ENCODE data around the gene C19orf53. TPM values are rescaled to one million over a fixed set of nuclear protein-coding genes. Genes with fewer than 3 reads are reported as not detected.

The C19orf53 gene
- total RNA-seq, 1 donor from 2014 or later = 46.2 TPM

- DNase-seq (ENCODE audit: low read depth in 2 of 2) = peak; percentile 26 to 30
These were observed 21.5 kb downstream of the C19orf53 start for GRCh38 chr19:13795595-13796300.

DNA sequence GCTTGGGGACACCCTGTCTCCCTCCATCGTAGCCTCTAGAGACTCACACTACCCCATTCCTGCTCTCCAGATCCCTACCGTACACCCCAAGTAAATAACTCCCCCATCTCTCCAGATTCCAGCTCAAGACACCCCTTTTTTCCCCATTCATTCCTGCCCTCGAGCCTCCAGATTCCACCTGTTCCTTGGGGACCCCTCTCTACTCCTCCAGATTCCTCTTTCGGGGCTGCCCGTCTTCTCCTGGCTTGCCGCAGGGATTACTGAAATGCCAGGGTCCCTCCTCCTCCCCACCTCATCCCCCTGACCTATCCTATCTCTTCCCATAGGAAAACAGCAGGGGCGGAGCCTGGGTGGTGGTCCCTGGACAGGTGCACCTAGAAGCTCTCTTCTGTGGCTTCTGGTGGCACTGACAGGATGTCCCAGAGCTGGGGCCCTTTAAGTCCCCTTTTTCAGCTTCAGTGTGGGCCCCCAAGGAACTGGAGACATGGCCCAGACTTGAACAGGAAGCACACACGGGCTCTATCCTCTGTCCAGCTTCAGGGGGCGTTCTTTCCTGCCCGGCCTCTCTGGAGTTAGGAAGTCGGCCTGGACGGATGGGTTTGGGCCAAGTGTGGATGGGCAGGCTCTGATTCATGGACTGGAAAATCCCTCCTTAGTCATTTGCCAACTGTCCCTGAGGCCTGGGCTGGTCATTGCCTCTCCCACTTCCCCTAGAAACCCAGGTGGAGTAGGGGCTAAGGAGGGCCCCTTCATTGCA lies 22.2 kb downstream of the C19orf53 start:
- DNase-seq (ENCODE audit: low read depth in 2 of 2) = peak; percentile 92 to 96

DNA sequence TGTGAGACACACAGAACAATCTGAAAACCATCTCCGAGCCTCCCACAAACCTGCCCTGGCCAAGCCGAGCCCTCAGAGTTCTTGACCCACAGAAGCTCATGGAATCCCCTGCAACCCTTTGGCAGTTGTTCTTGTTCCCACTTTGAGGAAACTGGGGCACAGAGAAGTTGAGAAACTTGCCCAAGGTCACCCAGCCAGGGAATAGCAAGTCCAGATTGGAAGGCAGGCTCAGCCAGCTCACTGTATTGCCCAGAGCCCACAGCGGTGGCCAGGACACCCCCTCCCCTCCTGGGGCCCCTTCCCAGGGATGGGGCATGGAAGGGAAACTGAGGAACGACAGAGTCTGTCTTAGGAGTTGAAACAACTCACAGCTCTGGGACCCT lies 22.8 kb downstream of the C19orf53 start:
- DNase-seq (ENCODE audit: low read depth in 2 of 2) = no peak

DNA sequence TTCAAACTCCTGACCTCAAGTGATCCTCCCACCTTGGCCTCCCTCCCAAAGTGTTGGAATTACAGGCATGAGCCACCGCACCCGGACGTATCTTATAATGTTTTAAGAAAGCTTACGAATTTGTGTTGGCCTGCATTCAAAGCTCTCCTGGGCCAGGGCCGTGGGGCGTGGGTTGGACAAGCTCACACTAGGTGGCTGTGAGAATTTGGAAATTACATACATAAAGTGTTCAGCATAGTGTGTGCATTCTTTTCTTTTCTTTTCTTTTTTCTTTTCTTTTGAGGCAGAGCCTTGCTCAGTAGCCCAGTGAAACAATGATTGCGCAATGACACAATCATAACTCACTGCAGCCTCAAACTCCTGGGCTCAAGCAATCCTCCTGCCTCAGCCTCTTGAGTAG lies 23.6 kb downstream of the C19orf53 start:
- DNase-seq (ENCODE audit: low read depth in 2 of 2) = peak in 1 of 2 donors; percentile 29

- no peak for DNase-seq (ENCODE audit: low read depth in 2 of 2)
These were observed 25.4 kb downstream of the C19orf53 start for GRCh38 chr19:13799669-13800068.

GRCh38 chr19:13803038-13803437 lies 28.8 kb downstream of the C19orf53 start:
- DNase-seq (ENCODE audit: low read depth in 2 of 2) = no peak

GRCh38 chr19:13804830-13805683 lies 30.8 kb downstream of the C19orf53 start:
- DNase-seq (ENCODE audit: low read depth in 2 of 2) = peak in 1 of 2 donors; percentile 51

- no peak for DNase-seq (ENCODE audit: low read depth in 2 of 2)
These were observed 32.5 kb downstream of the C19orf53 start for GRCh38 chr19:13806728-13807127.

DNA sequence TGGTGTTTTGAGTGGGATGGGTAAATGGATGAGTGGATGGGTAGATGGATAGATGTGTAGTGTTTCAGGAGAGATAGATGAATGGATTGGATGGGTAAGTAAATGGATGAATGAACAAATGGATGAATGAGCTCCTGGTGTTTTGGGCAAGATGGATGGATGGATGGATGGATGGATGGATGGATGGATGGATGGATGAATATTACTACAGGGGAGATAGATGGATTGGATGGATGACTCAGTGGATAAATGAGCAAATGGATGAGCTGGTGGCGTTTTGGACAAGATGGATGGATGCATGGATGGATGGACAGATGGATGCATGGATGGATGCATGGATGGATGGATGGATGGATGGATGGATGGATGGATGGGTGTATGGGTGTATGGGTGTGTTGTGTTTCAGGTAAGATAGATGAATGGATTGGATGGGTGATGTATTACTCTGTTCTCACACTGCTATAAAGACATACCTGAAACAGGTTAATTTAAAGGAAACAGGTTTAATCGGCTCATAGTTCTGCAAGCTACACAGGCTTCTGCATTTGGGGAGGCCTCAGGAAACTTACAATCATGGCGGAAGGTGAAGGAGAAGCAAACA lies 33.3 kb downstream of the C19orf53 start:
- DNase-seq (ENCODE audit: low read depth in 2 of 2) = no peak

GRCh38 chr19:13808856-13809255 lies 34.6 kb downstream of the C19orf53 start:
- no peak for DNase-seq (ENCODE audit: low read depth in 2 of 2)

GRCh38 chr19:13812544-13812943 lies 38.3 kb downstream of the C19orf53 start:
- DNase-seq (ENCODE audit: low read depth in 2 of 2) = no peak

- DNase-seq (ENCODE audit: low read depth in 2 of 2) = no peak
These were observed 38.9 kb downstream of the C19orf53 start for GRCh38 chr19:13813147-13813546.

GRCh38 chr19:13814550-13814949 lies 40.3 kb downstream of the C19orf53 start:
- DNase-seq (ENCODE audit: low read depth in 2 of 2) = no peak

DNA sequence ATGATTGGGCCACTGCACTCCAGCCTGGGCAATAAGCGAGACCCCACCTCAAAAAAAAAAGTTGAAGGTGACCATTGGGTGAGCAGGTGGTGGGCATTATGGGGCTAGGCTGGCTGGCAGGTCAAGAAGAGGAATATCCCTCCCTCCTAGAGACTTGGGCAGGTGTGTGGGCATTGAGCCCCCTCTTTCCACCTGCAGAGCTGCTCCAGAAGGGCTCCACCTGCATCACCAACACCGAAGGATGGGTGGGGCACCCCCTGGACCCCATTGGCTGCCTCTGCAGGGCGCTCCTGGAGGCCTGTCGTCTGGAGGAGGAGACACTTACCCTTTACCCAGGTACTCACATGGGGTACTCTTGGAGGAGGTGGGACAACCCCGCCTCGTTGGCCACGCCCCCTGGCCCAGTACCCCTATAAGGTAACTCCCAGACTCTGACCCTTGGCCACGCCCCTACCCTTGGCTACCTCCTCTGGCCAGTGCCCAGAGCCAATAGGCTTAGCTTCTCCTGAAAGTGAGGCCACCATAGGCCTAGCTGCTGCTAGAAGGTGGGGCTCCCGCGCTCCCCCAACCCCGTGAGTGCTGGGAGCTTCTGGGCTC lies 42.9 kb downstream of the C19orf53 start:
- DNase-seq (ENCODE audit: low read depth in 2 of 2) = no peak

GRCh38 chr19:13817615-13818371 lies 43.5 kb downstream of the C19orf53 start:
- DNase-seq (ENCODE audit: low read depth in 2 of 2) = no peak

DNA sequence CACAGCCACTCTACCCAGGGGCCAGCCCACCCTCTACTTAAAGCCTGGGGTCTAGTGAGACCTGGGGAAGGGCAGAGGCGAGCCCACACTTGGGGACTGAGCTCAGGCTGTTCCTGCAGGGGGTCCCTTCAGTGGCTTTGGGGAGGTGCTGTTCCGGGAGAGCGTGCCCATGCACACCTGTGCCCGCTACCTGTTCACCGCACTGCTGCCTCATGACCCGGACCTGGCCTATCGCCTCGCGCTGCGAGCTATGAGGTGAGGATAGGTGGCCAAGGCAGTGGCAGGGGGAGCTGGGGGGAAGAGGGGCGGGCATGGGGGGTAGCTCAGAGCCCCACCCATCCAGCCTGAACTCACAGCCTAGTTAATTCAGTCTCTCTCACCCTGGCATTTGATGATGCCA lies 45.0 kb downstream of the C19orf53 start:
- DNase-seq (ENCODE audit: low read depth in 2 of 2) = no peak

DNA sequence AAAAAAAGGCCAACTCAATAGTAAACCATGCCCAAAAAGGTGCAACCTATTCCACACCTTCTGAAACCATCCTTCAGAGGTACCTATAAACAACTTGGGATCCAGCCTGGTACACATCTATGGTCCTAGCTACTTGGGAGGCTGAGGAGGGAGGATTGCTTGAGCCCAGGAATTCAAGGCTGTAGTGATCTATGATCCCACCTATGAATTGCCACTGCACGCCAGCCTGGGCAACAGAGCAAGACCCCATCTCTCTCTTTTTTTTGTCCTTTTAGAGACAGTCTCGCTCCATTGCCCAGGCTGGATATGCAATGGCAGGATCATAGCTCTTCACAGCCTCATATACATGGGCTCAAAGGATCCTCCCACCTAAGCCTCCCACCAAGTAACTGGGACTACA lies 47.0 kb downstream of the C19orf53 start:
- no peak for DNase-seq (ENCODE audit: low read depth in 2 of 2)

GRCh38 chr19:13823256-13823655 lies 49.0 kb downstream of the C19orf53 start:
- DNase-seq (ENCODE audit: low read depth in 2 of 2) = no peak

GRCh38 chr19:13823901-13824300 lies 49.6 kb downstream of the C19orf53 start:
- DNase-seq (ENCODE audit: low read depth in 2 of 2) = no peak

DNA sequence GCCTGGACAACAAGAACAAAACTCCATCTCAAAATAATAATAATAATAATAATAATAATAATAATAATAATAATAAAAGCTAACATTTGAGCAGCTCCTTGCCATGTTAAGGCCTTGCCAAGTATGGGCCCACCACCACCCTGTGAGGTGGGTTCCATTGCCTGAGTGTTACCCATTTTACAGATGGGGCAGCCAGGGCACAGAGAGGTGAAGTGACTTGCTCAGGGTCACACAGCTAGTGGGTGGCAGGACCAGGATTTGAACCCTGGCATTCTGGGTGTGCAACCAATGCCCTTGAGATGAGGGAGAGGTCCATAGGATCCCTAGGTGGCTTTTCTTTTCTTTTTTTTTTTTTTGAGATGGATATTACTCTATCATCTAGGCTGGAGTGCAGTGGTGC lies 50.4 kb downstream of the C19orf53 start:
- DNase-seq (ENCODE audit: low read depth in 2 of 2) = no peak

Measured in lung microvascular endothelial cell (primary cell).